ENCODE results near the gene ZNF804A. TPM values are rescaled to one million over a fixed set of nuclear protein-coding genes. Genes with fewer than 3 reads are reported as not detected.

Gene ZNF804A
- total RNA-seq, 1 donor from 2014 or later, result not detected

- no peaks in the 10 kb centered on the region for H3K4me1 Mint-ChIP-seq (ENCODE audit: low read depth)
- H3K36me3 Mint-ChIP-seq (ENCODE audit: low read depth), result no peaks in the 10 kb centered on the region
- H3K27me3 Mint-ChIP-seq (ENCODE audit: low read depth), result no peaks in the 10 kb centered on the region
- no peak for DNase-seq (ENCODE audit: low spot score)
- intact Hi-C loops (cut with micrococcal nuclease), result no loop called here
- H3K4me3 Mint-ChIP-seq (ENCODE audit: low read depth), result no peak overlapping the region
- H3K27ac Mint-ChIP-seq, result no peak overlapping the region
- H3K9me3 Mint-ChIP-seq, result peaks cover 12% of the 10 kb centered on the region
Observed at GRCh38 chr2:184815824-184816223, 217.5 kb downstream of the ZNF804A start.

DNA sequence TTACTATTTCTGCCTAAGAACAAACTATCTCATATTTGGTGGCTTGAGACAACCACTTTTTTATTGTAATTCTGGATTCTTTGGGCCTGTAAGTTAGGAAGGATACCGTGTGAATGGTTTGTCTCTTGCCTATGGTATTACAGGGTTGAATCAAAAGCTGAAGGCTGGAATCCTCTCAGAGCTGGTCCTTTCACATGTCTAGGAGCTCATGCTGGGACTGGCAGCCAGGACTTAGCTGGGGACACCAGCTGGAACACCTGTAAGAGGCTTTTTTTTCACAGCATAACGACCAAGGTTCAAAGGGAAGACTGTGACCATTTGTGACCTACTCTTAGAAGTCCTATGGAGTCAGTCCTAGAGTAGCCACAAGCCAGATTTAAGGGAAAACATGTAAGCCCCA is 226.3 kb downstream of the ZNF804A start:
- Mint-ChIP-seq H3K36me3 (ENCODE audit: low read depth) (no peaks in the 10 kb centered on the region), H3K27me3 (ENCODE audit: low read depth) (no peaks in the 10 kb centered on the region), H3K27ac (no peak overlapping the region), H3K4me1 (ENCODE audit: low read depth) (no peaks in the 10 kb centered on the region), H3K9me3 (peaks cover 6% of the 10 kb centered on the region), H3K4me3 (ENCODE audit: low read depth) (no peak overlapping the region)
- DNase-seq (ENCODE audit: low spot score), result no peak
- intact Hi-C loops (cut with micrococcal nuclease), result no loop called here

GRCh38 chr2:184830531-184830930 is 232.2 kb downstream of the ZNF804A start:
- no peak for DNase-seq (ENCODE audit: low spot score)
- no peaks in the 10 kb centered on the region for H3K4me1 Mint-ChIP-seq (ENCODE audit: low read depth)
- no peaks in the 10 kb centered on the region for H3K9me3 Mint-ChIP-seq
- no peak overlapping the region for H3K27ac Mint-ChIP-seq
- intact Hi-C loops (cut with micrococcal nuclease), result no loop called here
- H3K27me3 Mint-ChIP-seq (ENCODE audit: low read depth), result no peaks in the 10 kb centered on the region
- H3K4me3 Mint-ChIP-seq (ENCODE audit: low read depth), result no peak overlapping the region
- H3K36me3 Mint-ChIP-seq (ENCODE audit: low read depth), result no peaks in the 10 kb centered on the region

DNA sequence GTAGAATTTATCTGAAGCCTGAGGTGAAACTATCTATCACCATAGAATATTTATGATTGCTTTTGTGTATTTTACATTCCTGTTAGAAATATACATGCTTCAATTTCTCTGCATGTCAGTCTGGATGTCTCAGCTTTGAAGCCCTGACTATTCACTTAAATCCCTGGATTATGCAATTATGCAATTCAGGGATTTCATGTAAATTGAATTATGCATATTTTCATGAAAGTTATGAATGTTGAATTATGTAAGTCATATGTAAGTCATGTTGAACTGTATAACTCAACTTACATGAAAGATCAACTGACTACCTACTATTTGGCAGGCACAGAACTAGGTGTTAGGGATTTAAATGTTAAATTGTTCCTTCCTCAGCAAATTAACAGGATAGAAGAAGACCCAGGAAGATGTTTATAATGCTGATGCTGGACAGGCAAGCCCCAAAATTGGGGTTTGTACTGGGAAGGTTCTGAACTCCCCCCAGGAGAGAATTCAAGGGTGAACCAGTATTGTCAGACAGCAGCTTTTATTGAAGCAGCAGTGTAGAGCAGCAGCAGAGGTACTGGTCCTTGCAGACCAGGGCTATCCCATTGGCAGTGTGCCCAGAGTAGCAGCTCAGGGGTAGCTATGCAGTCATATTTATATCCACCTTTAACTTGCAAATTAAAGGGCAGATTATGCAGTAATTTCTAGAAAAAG is 236.5 kb downstream of the ZNF804A start:
- intact Hi-C loops (cut with micrococcal nuclease), result no loop called here
- Mint-ChIP-seq H3K36me3 (ENCODE audit: low read depth) (no peaks in the 10 kb centered on the region), H3K27me3 (ENCODE audit: low read depth) (no peaks in the 10 kb centered on the region), H3K4me3 (ENCODE audit: low read depth) (no peak overlapping the region), H3K27ac (no peak overlapping the region), H3K9me3 (no peaks in the 10 kb centered on the region), H3K4me1 (ENCODE audit: low read depth) (no peaks in the 10 kb centered on the region)
- DNase-seq (ENCODE audit: low spot score), result no peak

DNA sequence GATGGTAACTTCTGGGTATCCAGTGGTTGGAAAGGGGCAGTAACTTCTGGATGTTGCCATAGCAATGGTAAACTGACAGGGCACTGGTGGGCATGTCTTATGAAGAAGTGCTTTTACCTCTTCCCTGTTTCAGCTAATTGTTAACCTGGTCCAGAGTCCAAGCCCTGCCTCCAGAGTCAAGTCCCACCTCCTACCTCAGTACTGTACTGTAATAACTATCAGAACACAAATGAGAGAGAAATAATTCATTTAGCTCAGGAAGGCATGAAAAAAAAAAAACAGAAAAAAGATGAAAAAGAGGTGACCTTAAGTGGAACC is 237.0 kb downstream of the ZNF804A start:
- no peaks in the 10 kb centered on the region for H3K27me3 Mint-ChIP-seq (ENCODE audit: low read depth)
- no peak overlapping the region for H3K27ac Mint-ChIP-seq
- intact Hi-C loops (cut with micrococcal nuclease), result no loop called here
- no peak overlapping the region for H3K4me3 Mint-ChIP-seq (ENCODE audit: low read depth)
- DNase-seq (ENCODE audit: low spot score), result no peak
- no peaks in the 10 kb centered on the region for H3K4me1 Mint-ChIP-seq (ENCODE audit: low read depth)
- no peaks in the 10 kb centered on the region for H3K36me3 Mint-ChIP-seq (ENCODE audit: low read depth)
- H3K9me3 Mint-ChIP-seq, result no peaks in the 10 kb centered on the region

GRCh38 chr2:184847331-184847730 is 249.0 kb downstream of the ZNF804A start:
- Mint-ChIP-seq H3K36me3 (ENCODE audit: low read depth) (no peaks in the 10 kb centered on the region), H3K4me3 (ENCODE audit: low read depth) (no peak overlapping the region), H3K27me3 (ENCODE audit: low read depth) (no peaks in the 10 kb centered on the region), H3K9me3 (no peaks in the 10 kb centered on the region), H3K27ac (no peak overlapping the region), H3K4me1 (ENCODE audit: low read depth) (no peaks in the 10 kb centered on the region)
- intact Hi-C loops (cut with micrococcal nuclease), result no loop called here
- DNase-seq (ENCODE audit: low spot score), result no peak

DNA sequence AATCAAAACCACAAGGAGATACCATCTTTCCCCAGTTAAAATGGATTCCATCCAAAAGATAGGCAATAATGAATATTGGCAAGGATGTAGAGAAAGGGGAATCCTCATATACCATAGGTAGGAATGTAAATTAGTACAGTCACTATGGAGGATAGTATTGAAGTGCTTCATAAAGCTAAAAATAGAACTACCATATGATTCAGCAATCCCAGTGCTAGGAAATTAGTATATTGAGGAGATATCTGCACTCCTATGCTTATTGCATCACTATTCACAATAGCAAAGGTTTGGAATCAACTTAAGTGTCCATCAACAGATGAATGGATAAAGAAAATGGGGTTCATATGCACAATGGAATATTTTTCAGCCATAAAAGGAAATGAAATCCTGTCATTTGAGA is 251.2 kb downstream of the ZNF804A start:
- H3K9me3 Mint-ChIP-seq, result peaks cover 3% of the 10 kb centered on the region
- H3K4me3 Mint-ChIP-seq (ENCODE audit: low read depth), result no peak overlapping the region
- no peak overlapping the region for H3K27ac Mint-ChIP-seq
- intact Hi-C loops (cut with micrococcal nuclease), result no loop called here
- H3K36me3 Mint-ChIP-seq (ENCODE audit: low read depth), result no peaks in the 10 kb centered on the region
- H3K27me3 Mint-ChIP-seq (ENCODE audit: low read depth), result no peaks in the 10 kb centered on the region
- no peak for DNase-seq (ENCODE audit: low spot score)
- H3K4me1 Mint-ChIP-seq (ENCODE audit: low read depth), result no peaks in the 10 kb centered on the region

- no peak for DNase-seq (ENCODE audit: low spot score)
- intact Hi-C loops (cut with micrococcal nuclease), result no loop called here
- Mint-ChIP-seq H3K27me3 (ENCODE audit: low read depth) (no peaks in the 10 kb centered on the region), H3K4me1 (ENCODE audit: low read depth) (no peaks in the 10 kb centered on the region), H3K4me3 (ENCODE audit: low read depth) (no peak overlapping the region), H3K27ac (no peak overlapping the region), H3K36me3 (ENCODE audit: low read depth) (no peaks in the 10 kb centered on the region), H3K9me3 (peaks cover 3% of the 10 kb centered on the region)
Observed at GRCh38 chr2:184851576-184851975, 253.2 kb downstream of the ZNF804A start.

DNA sequence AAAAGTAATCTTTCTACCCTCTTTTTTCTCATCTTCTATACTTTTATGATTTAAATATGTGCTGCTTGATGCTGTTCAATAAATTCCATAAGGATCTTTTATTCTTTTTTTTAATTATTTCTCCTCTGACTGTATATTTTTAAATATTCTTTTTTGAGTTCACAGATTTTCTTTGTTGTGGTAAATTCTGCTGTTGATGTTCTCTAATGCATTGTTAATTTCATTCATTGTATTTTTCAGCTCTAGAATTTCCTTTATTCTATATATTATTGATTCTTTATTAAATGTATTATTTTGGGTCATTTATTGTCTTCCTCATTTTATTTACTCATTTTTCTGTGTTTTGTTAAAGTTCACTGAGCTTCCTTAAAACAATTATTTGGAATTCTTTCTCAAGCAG is 260.9 kb downstream of the ZNF804A start:
- intact Hi-C loops (cut with micrococcal nuclease), result no loop called here
- no peaks in the 10 kb centered on the region for H3K4me1 Mint-ChIP-seq (ENCODE audit: low read depth)
- DNase-seq (ENCODE audit: low spot score), result no peak
- H3K36me3 Mint-ChIP-seq (ENCODE audit: low read depth), result no peaks in the 10 kb centered on the region
- no peak overlapping the region for H3K27ac Mint-ChIP-seq
- no peaks in the 10 kb centered on the region for H3K27me3 Mint-ChIP-seq (ENCODE audit: low read depth)
- H3K9me3 Mint-ChIP-seq, result peaks cover 22% of the 10 kb centered on the region
- H3K4me3 Mint-ChIP-seq (ENCODE audit: low read depth), result no peak overlapping the region

- H3K36me3 Mint-ChIP-seq (ENCODE audit: low read depth), result no peaks in the 10 kb centered on the region
Observed at GRCh38 chr2:184860744-184861143, 262.4 kb downstream of the ZNF804A start.

GRCh38 chr2:184875212-184875611 is 276.9 kb downstream of the ZNF804A start:
- Mint-ChIP-seq H3K27ac (no peak overlapping the region), H3K36me3 (ENCODE audit: low read depth) (no peaks in the 10 kb centered on the region), H3K27me3 (ENCODE audit: low read depth) (no peaks in the 10 kb centered on the region), H3K9me3 (peaks cover 2% of the 10 kb centered on the region), H3K4me1 (ENCODE audit: low read depth) (no peaks in the 10 kb centered on the region), H3K4me3 (ENCODE audit: low read depth) (no peak overlapping the region)
- no peak for DNase-seq (ENCODE audit: low spot score)
- intact Hi-C loops (cut with micrococcal nuclease), result no loop called here

More at GRCh38 chr2:184860744-184861143, 262.4 kb downstream of the ZNF804A start:
- Mint-ChIP-seq H3K9me3 (peaks cover 22% of the 10 kb centered on the region), H3K4me1 (ENCODE audit: low read depth) (no peaks in the 10 kb centered on the region), H3K27me3 (ENCODE audit: low read depth) (no peaks in the 10 kb centered on the region), H3K27ac (no peak overlapping the region), H3K4me3 (ENCODE audit: low read depth) (no peak overlapping the region)
- no peak for DNase-seq (ENCODE audit: low spot score)
- intact Hi-C loops (cut with micrococcal nuclease), result no loop called here

DNA sequence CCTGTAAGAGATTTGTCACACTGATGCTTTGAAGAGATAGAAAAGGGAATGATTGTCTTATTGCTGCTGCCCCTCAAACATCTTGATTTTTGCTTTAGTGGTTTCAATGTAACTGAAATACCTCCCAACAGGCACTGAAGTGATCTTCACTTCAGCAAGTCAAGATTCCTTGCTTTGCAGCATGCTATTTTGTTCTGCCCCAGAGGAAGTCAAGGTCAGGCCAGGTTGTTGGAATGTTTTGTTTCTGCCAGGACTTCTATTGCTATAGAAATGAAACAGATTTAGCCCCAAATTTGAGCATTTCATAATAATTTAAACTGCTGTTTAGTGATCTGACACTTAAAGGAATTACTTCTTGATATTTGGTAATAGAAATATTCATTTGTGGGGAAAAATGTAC is 277.6 kb downstream of the ZNF804A start:
- H3K4me1 Mint-ChIP-seq (ENCODE audit: low read depth), result no peaks in the 10 kb centered on the region
- H3K27me3 Mint-ChIP-seq (ENCODE audit: low read depth), result no peaks in the 10 kb centered on the region
- no peaks in the 10 kb centered on the region for H3K36me3 Mint-ChIP-seq (ENCODE audit: low read depth)
- DNase-seq (ENCODE audit: low spot score), result no peak
- H3K9me3 Mint-ChIP-seq, result peaks cover 2% of the 10 kb centered on the region
- H3K27ac Mint-ChIP-seq, result no peak overlapping the region
- H3K4me3 Mint-ChIP-seq (ENCODE audit: low read depth), result no peak overlapping the region
- intact Hi-C loops (cut with micrococcal nuclease), result no loop called here

GRCh38 chr2:184877909-184878308 is 279.6 kb downstream of the ZNF804A start:
- Mint-ChIP-seq H3K4me1 (ENCODE audit: low read depth) (no peaks in the 10 kb centered on the region), H3K4me3 (ENCODE audit: low read depth) (no peak overlapping the region), H3K9me3 (peaks cover 2% of the 10 kb centered on the region), H3K36me3 (ENCODE audit: low read depth) (no peaks in the 10 kb centered on the region), H3K27ac (no peak overlapping the region), H3K27me3 (ENCODE audit: low read depth) (no peaks in the 10 kb centered on the region)
- intact Hi-C loops (cut with micrococcal nuclease), result no loop called here
- no peak for DNase-seq (ENCODE audit: low spot score)

DNA sequence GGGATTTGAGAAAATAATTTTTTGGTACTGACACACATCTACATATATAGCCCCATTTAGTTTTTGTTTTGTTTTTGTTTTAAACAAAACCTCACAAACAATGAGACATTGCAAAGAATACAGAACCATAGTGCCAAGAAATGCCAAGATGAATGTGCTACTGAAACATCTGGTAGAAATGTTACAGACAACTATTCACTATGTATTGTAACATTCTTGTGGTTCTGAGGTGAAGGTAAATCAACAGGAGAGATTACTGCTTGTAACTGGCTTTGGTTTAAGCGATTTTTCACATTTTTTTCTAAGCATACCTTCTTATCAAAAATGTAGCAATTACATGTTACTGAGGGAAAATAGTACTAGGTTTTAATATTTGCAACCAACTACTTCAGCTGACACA is 281.3 kb downstream of the ZNF804A start:
- H3K36me3 Mint-ChIP-seq (ENCODE audit: low read depth), result no peaks in the 10 kb centered on the region
- H3K27ac Mint-ChIP-seq, result no peak overlapping the region
- H3K4me3 Mint-ChIP-seq (ENCODE audit: low read depth), result no peak overlapping the region
- no peaks in the 10 kb centered on the region for H3K27me3 Mint-ChIP-seq (ENCODE audit: low read depth)
- DNase-seq (ENCODE audit: low spot score), result no peak
- H3K9me3 Mint-ChIP-seq, result peaks cover 2% of the 10 kb centered on the region
- H3K4me1 Mint-ChIP-seq (ENCODE audit: low read depth), result no peaks in the 10 kb centered on the region
- intact Hi-C loops (cut with micrococcal nuclease), result no loop called here
